ENCODE results near the gene EEF1A2.

EEF1A2 gene

DNA sequence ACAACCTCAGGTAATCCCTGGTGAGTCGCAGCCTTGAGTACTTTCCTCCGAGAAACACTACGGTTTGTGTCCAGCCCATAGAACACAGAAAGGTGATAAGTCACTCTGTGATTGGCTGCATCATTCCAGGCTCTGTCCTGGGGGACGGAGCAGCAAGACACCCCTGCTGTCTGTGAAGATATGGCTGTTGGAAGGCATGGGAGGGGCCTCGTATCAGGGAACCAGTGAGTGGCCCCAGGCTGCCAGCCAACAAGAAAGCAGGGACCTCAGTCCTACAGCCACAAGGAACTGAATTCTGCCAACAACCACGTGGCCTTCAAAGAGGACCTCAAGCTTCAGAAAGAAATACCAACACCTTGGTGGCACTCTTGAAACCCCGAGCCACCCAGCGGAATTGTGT is 6.4 kb upstream of the EEF1A2 start:
- no peak overlapping the region for H3K4me3 ChIP-seq (ENCODE audit: low read depth in 1 of 2, low read length in 2 of 2)
- H3K4me1 ChIP-seq (ENCODE audit: insufficient read depth, low read length), result no peaks in the 10 kb centered on the region
- TF ChIP-seq EZH2 (IDR thresholded peaks at IDR 0.05; ENCODE audit: borderline replicate concordance, low read depth, low read length, severe bottlenecking), result no peak
- TF ChIP-seq, protein P1, sequence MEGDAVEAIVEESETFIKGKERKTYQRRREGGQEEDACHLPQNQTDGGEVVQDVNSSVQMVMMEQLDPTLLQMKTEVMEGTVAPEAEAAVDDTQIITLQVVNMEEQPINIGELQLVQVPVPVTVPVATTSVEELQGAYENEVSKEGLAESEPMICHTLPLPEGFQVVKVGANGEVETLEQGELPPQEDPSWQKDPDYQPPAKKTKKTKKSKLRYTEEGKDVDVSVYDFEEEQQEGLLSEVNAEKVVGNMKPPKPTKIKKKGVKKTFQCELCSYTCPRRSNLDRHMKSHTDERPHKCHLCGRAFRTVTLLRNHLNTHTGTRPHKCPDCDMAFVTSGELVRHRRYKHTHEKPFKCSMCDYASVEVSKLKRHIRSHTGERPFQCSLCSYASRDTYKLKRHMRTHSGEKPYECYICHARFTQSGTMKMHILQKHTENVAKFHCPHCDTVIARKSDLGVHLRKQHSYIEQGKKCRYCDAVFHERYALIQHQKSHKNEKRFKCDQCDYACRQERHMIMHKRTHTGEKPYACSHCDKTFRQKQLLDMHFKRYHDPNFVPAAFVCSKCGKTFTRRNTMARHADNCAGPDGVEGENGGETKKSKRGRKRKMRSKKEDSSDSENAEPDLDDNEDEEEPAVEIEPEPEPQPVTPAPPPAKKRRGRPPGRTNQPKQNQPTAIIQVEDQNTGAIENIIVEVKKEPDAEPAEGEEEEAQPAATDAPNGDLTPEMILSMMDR (IDR thresholded peaks at IDR 0.05; ENCODE audit: borderline replicate concordance, extremely low read depth, low read length, poor library complexity, severe bottlenecking), result no peak
- no peak overlapping the region for H3K27ac ChIP-seq (ENCODE audit: low read length)
- no peak overlapping the region for H3K9ac ChIP-seq (ENCODE audit: low read depth, low read length)
- ATAC-seq (ENCODE audit: insufficient read depth, low read depth) (no peak), DNase-seq (no peak)
- H3K27me3 ChIP-seq (ENCODE audit: insufficient read depth, low read length, poor library complexity), result no peaks in the 10 kb centered on the region
- no peak overlapping the region for H3K4me2 ChIP-seq (ENCODE audit: insufficient read depth, low read length)
- H3K9me3 ChIP-seq (ENCODE audit: insufficient read depth, low read length, severe bottlenecking), result peaks cover 3% of the 10 kb centered on the region
- H3K79me2 ChIP-seq (ENCODE audit: insufficient read depth, low read length), result no peaks in the 10 kb centered on the region
- H3K36me3 ChIP-seq (ENCODE audit: insufficient read depth, low read length), result no peaks in the 10 kb centered on the region
- H4K20me1 ChIP-seq (ENCODE audit: insufficient read depth, low read length), result peaks cover 5% of the 10 kb centered on the region; the same call in 1 of the 2 replicates
- H2AFZ ChIP-seq (ENCODE audit: low read depth, low read length), result no peak overlapping the region

GRCh38 chr20:63504642-63505041 is 5.8 kb upstream of the EEF1A2 start:
- H3K4me2 ChIP-seq (ENCODE audit: insufficient read depth, low read length), result no peak overlapping the region
- ATAC-seq (ENCODE audit: insufficient read depth, low read depth) (no peak), DNase-seq (no peak)
- no peak for TF ChIP-seq EZH2 (IDR thresholded peaks at IDR 0.05; ENCODE audit: borderline replicate concordance, low read depth, low read length, severe bottlenecking)
- TF ChIP-seq, protein P1 (IDR thresholded peaks at IDR 0.05; ENCODE audit: borderline replicate concordance, extremely low read depth, low read length, poor library complexity, severe bottlenecking), result no peak
- H3K9me3 ChIP-seq (ENCODE audit: insufficient read depth, low read length, severe bottlenecking), result peaks cover 3% of the 10 kb centered on the region
- no peak overlapping the region for H2AFZ ChIP-seq (ENCODE audit: low read depth, low read length)
- H3K4me3 ChIP-seq (ENCODE audit: low read depth in 1 of 2, low read length in 2 of 2), result no peak overlapping the region
- H3K79me2 ChIP-seq (ENCODE audit: insufficient read depth, low read length), result no peaks in the 10 kb centered on the region
- no peak overlapping the region for H3K27ac ChIP-seq (ENCODE audit: low read length)
- no peaks in the 10 kb centered on the region for H3K4me1 ChIP-seq (ENCODE audit: insufficient read depth, low read length)
- no peaks in the 10 kb centered on the region for H3K36me3 ChIP-seq (ENCODE audit: insufficient read depth, low read length)
- H3K9ac ChIP-seq (ENCODE audit: low read depth, low read length), result no peak overlapping the region
- peaks cover 5% of the 10 kb centered on the region; the same call in 1 of the 2 replicates for H4K20me1 ChIP-seq (ENCODE audit: insufficient read depth, low read length)
- no peaks in the 10 kb centered on the region for H3K27me3 ChIP-seq (ENCODE audit: insufficient read depth, low read length, poor library complexity)

- H3K27ac ChIP-seq (ENCODE audit: low read length), result no peak overlapping the region
- H3K27me3 ChIP-seq (ENCODE audit: insufficient read depth, low read length, poor library complexity), result no peaks in the 10 kb centered on the region
- TF ChIP-seq EZH2 (IDR thresholded peaks at IDR 0.05; ENCODE audit: borderline replicate concordance, low read depth, low read length, severe bottlenecking), result no peak
- TF ChIP-seq, protein P1 (IDR thresholded peaks at IDR 0.05; ENCODE audit: borderline replicate concordance, extremely low read depth, low read length, poor library complexity, severe bottlenecking), result no peak
- DNase-seq, result no peak
- no peak overlapping the region for H3K4me2 ChIP-seq (ENCODE audit: insufficient read depth, low read length)
- H3K79me2 ChIP-seq (ENCODE audit: insufficient read depth, low read length), result no peaks in the 10 kb centered on the region
- no peaks in the 10 kb centered on the region for H3K36me3 ChIP-seq (ENCODE audit: insufficient read depth, low read length)
- no peaks in the 10 kb centered on the region for H3K4me1 ChIP-seq (ENCODE audit: insufficient read depth, low read length)
- H2AFZ ChIP-seq (ENCODE audit: low read depth, low read length), result no peak overlapping the region
- H3K4me3 ChIP-seq (ENCODE audit: low read depth in 1 of 2, low read length in 2 of 2), result no peak overlapping the region
- peaks cover 3% of the 10 kb centered on the region for H3K9me3 ChIP-seq (ENCODE audit: insufficient read depth, low read length, severe bottlenecking)
- no peak overlapping the region for H3K9ac ChIP-seq (ENCODE audit: low read depth, low read length)
- ATAC-seq (ENCODE audit: insufficient read depth, low read depth), result no peak
- H4K20me1 ChIP-seq (ENCODE audit: insufficient read depth, low read length), result peaks cover 5% of the 10 kb centered on the region; the same call in 1 of the 2 replicates
Observed at GRCh38 chr20:63503524-63503923, 4.6 kb upstream of the EEF1A2 start.

Data from DND-41 (cell line).